HL-60 (cell line): ENCODE results near the gene EPN1.

Experiments used
- DNase-seq, 2 experiments: peaks; one replicate each; pipeline ENCODE4 v3.0.0-alpha.2; 2010 to 2020; ENCODE audit warnings: low read depth in 1 of 2, low spot score in 1 of 2
- H3K27ac ChIP-seq: fragments of 250-450 bp; sonication (Bioruptor Pico); replicated peaks from 2 replicates; pipeline ENCODE4 v1.5.1; 2020; ENCODE audit warnings: mild to moderate bottlenecking, moderate library complexity
- H3K27me3 ChIP-seq: fragments of 250-450 bp; sonication (Bioruptor Pico); 2 replicates; pipeline ENCODE4 v1.5.1; 2021; ENCODE audit warnings: mild to moderate bottlenecking, moderate library complexity; ENCODE audit not compliant: insufficient read depth, poor library complexity, severe bottlenecking
- H3K4me3 ChIP-seq: replicated peaks from 2 replicates; pipeline ENCODE4 v1.5.1; 2011; ENCODE audit warnings: mild to moderate bottlenecking, control low read depth, low read length; ENCODE audit not compliant: insufficient read depth
- GABPA ChIP-seq: IDR thresholded peaks from 2 replicates; pipeline ENCODE4 v1.6.1; 2012; ENCODE audit warnings: low read depth
- POLR2AphosphoS5 ChIP-seq: IDR thresholded peaks from 2 replicates; pipeline ENCODE4 v1.6.1; 2012; ENCODE audit warnings: low read depth
- SPI1 ChIP-seq: IDR thresholded peaks from 2 replicates; pipeline ENCODE4 v1.6.1; 2012; ENCODE audit warnings: low read depth, mild to moderate bottlenecking, borderline replicate concordance
- TF ChIP-seq, protein P1 (sequence below): IDR thresholded peaks from 2 replicates; pipeline ENCODE4 v1.6.1; 2012; ENCODE audit warnings: low read depth; ENCODE audit not compliant: insufficient replicate concordance
- TF ChIP-seq, protein P2 (sequence below): IDR thresholded peaks from one replicate; pipeline ENCODE4 v1.5.1; 2011; ENCODE audit warnings: low read length, control low read depth, inconsistent platforms; ENCODE audit not compliant: insufficient read depth

EPN1 gene

DNA sequence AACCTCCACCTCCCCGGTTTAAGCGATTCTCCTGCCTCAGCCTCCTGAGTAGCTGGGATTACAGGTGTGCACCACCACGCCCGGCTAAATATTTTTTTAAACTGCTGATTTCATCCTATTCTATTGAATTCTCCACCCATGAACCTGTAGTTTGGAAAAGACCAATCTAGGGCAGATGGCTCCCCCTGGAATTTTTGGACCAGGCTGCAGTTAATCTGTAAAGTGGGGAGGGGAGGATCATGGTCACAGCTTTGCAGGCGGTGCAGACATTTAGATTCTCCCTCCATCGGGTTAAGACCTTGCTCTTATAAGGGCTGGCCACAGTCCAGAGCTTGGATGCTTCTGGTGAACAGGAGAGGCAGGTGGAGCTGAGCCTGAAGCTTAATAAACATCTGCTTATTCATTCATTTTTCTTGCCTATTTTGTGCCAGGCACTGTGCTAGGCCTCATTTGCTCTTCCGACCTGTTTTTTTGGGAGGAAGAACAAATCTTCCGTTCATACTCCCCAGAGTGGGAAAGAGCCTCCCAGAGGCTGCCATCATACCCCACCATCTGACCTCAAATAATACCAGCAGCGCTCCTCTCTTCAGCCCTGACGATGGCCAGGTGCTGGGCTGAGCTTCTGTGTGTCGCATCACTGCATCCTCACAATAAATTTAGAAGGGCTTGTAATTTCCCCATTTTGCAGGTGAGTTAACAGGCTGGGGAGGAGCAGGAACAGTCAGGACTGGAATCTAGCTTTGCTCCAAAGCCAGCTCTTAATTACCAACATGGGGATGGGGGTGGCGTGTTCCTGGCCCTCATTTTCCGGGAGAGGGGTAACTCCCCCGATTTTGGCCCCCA is 27.9 kb upstream of the EPN1 start:
- peak overlapping the region; percentile 83 for H3K27ac ChIP-seq
- no peak for TF ChIP-seq SPI1
- TF ChIP-seq GABPA: no peak
- TF ChIP-seq, protein P1, sequence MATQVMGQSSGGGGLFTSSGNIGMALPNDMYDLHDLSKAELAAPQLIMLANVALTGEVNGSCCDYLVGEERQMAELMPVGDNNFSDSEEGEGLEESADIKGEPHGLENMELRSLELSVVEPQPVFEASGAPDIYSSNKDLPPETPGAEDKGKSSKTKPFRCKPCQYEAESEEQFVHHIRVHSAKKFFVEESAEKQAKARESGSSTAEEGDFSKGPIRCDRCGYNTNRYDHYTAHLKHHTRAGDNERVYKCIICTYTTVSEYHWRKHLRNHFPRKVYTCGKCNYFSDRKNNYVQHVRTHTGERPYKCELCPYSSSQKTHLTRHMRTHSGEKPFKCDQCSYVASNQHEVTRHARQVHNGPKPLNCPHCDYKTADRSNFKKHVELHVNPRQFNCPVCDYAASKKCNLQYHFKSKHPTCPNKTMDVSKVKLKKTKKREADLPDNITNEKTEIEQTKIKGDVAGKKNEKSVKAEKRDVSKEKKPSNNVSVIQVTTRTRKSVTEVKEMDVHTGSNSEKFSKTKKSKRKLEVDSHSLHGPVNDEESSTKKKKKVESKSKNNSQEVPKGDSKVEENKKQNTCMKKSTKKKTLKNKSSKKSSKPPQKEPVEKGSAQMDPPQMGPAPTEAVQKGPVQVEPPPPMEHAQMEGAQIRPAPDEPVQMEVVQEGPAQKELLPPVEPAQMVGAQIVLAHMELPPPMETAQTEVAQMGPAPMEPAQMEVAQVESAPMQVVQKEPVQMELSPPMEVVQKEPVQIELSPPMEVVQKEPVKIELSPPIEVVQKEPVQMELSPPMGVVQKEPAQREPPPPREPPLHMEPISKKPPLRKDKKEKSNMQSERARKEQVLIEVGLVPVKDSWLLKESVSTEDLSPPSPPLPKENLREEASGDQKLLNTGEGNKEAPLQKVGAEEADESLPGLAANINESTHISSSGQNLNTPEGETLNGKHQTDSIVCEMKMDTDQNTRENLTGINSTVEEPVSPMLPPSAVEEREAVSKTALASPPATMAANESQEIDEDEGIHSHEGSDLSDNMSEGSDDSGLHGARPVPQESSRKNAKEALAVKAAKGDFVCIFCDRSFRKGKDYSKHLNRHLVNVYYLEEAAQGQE: no peak
- TF ChIP-seq, protein P2, sequence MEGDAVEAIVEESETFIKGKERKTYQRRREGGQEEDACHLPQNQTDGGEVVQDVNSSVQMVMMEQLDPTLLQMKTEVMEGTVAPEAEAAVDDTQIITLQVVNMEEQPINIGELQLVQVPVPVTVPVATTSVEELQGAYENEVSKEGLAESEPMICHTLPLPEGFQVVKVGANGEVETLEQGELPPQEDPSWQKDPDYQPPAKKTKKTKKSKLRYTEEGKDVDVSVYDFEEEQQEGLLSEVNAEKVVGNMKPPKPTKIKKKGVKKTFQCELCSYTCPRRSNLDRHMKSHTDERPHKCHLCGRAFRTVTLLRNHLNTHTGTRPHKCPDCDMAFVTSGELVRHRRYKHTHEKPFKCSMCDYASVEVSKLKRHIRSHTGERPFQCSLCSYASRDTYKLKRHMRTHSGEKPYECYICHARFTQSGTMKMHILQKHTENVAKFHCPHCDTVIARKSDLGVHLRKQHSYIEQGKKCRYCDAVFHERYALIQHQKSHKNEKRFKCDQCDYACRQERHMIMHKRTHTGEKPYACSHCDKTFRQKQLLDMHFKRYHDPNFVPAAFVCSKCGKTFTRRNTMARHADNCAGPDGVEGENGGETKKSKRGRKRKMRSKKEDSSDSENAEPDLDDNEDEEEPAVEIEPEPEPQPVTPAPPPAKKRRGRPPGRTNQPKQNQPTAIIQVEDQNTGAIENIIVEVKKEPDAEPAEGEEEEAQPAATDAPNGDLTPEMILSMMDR: no peak
- no peak for TF ChIP-seq POLR2AphosphoS5
- no peak for DNase-seq
- peak overlapping the region; percentile 77 for H3K4me3 ChIP-seq
- no peaks in the 10 kb centered on the region for H3K27me3 ChIP-seq

DNA sequence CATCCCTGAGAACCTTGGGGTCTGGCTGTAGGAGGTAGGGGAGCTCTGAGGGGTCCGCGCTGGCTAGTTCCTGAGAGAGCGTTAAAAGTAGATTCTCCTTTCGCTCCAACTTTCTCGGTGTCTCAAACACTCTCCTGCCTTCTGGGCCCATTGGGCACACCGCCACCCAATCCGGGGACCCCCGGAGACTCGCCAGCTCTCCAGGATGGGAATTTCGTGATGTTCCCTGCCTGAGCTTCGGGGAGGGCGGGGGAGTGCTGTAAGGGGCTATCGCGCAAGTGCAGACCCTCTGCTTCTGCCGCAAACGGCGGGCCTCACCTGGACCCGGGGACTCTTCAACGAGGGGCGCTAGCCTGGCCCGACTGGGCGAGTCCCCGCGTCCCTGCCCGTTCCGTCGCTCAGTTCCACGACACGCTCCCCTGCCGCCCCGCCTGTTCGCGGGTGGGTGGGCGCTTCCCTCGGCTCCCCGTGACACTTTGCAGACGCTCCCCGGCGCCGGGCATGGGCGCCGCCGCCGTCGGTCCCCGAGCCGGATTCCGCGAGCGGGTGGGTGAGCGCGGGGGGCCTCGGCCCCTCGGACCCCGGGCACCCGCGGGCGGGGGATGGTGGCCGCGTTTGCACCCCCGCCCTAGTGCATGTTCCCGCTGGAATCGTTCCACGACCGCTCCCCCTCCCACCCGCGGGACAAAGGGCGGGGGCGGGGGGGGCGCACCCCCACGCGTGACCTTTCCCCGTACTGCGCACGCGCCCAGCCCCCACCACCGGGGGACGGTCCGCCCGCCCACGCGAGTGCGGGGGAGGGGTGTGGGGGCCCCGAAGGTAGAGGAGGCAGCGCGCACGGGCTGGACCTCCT is 27.1 kb upstream of the EPN1 start, which contains the start of gene CCDC106:
Gene CCDC106, plus strand, starts transcription at position 481 of the 853 bp plus-strand sequence. CDS start 835 bp downstream, outside the sequence.
- TF ChIP-seq GABPA (no peak), SPI1 (no peak), POLR2AphosphoS5 (no peak)
- TF ChIP-seq, protein P1: no peak
- TF ChIP-seq, protein P2: no peak
- DNase-seq: peak; percentile 47 to 62
- Histone ChIP-seq H3K4me3 (peak within 1 kb of the TSS; percentile 77), H3K27ac (peak within 1 kb of the TSS; percentile 83), H3K27me3 (no peaks in the 10 kb centered on the region)

DNA sequence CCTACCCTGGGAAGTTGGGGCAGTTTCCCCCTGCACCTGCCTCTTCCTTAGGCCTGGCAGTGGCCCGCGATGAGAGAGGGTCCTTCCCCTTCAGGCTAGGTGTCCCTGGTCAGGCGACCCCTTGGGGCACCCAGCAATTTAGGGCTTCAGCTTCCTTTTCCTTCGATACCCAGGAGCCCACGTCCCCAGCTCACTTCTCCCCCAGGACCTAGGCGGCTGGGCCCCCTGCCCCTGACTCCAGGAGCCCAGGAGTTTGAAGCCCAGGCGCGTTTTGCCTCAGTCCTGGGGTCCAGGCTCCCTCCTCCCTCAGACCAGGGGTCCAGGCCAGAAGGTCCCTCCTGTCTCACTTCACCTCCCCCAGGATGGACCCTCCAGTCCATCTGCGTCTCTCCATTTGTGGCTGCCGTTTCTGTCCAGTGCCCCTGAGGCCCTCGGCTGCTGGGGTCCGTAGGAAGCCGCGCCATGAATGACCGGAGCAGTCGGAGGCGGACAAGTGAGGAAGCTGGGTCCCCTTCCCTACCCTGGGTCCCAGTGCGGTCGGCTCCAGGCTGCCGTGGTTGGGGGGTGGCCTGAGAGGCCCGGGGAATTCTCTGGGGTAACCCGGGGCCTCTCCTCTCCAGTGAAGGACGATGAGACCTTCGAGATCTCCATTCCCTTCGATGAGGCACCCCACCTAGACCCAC is 26.3 kb upstream of the EPN1 start:
- DNase-seq: no peak
- Histone ChIP-seq H3K27ac (peak overlapping the region; percentile 83), H3K4me3 (peak overlapping the region; percentile 77), H3K27me3 (no peaks in the 10 kb centered on the region)
- no peak for TF ChIP-seq POLR2AphosphoS5
- TF ChIP-seq SPI1: no peak
- no peak for TF ChIP-seq GABPA
